Placental pericyte (primary cell): ENCODE measurements around the gene GREB1L. TPM values are rescaled to one million over a fixed set of nuclear protein-coding genes. Genes with fewer than 3 reads are reported as not detected.

Source experiments
- small RNA-seq: library from RNA; depleted of rRNA; stranded (forward); fragments of <200 nt; gene quantifications from one replicate; pipeline ENCODE3, GENCODE V24; 2012; ENCODE audit warnings: low replicate concordance
- total RNA-seq: library from RNA; depleted of rRNA; stranded (reverse); fragments of >200 nt; gene quantifications from 2 replicates; pipeline ENCODE4 v1.2.3, GENCODE V29; 2012

GREB1L gene
- total RNA-seq: 0.44 and 5.3 TPM in 2 replicates

GRCh38 chr18:21242141-21242779 is at the start of gene GREB1L:
Gene GREB1L (plus strand): TSS chr18:21242232. CDS start chr18:21383519, 141,287 bp downstream.

Small RNA genes within 50 kb of the gene (small RNA-seq; reads per million reads assigned to genes)
- gene RF00603: not detected

Other genes starting within 250 kb of the GREB1L start
- 28.0 and 46.0 TPM in 2 replicates for gene ROCK1, start 130.4 kb upstream of the GREB1L start, total RNA-seq